Measurements from ENCODE around the gene ASB4. TPM values are rescaled to one million over a fixed set of nuclear protein-coding genes. Genes with fewer than 3 reads are reported as not detected.

ASB4 gene
- total RNA-seq = 1 to 10 TPM in 1 of 4 donors, under 1 TPM in 1, not detected in 2; 0.34 to 1.5 TPM

- Histone ChIP-seq H3K27me3 (no peaks in the 10 kb centered on the region), H3K9me3 (no peaks in the 10 kb centered on the region), H3K4me3 (no peak within 1 kb of the TSS), H3K27ac (no peak within 1 kb of the TSS), H3K4me1 (no peaks in the 10 kb centered on the region), H3K36me3 (no peaks in the 10 kb centered on the region)
- DNase-seq = no peak
- TF ChIP-seq CTCF (IDR thresholded peaks at IDR 0.05) (no peak), POLR2A (IDR thresholded peaks at IDR 0.05) (no peak)
- intact Hi-C loops (cut with DNase I; ENCODE audit: low total_unique reads) = no loop called here
Observed at GRCh38 chr7:95485391-95486123, at the start of gene ASB4. ASB4 (plus strand) TSS chr7:95485943; CDS start chr7:95485972, 29 bp downstream.

DNA sequence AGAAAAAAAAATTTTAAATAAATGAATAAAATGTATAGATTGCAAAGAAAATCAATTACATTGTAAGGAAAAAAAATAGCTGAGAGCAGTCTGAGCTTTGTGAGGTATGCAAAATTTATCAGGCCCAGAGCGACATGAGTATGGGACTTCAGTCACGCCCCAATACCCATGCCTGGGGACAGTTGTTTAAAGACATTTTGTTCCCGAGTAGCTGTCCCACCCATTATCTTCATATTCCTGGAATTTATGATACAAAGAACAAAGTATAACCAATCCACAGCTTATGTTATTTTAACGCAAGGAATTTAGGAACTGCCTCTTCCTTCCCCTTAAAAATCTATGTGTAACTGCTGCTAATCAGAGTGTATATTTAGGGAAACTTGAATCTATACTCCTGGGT lies 49.3 kb upstream of the ASB4 start:
- H3K36me3 ChIP-seq = no peaks in the 10 kb centered on the region
- intact Hi-C loops (cut with DNase I; ENCODE audit: low total_unique reads) = no loop called here
- no peaks in the 10 kb centered on the region for H3K27me3 ChIP-seq
- no peaks in the 10 kb centered on the region for H3K4me1 ChIP-seq
- TF ChIP-seq POLR2A (IDR thresholded peaks at IDR 0.05) (no peak), CTCF (IDR thresholded peaks at IDR 0.05) (no peak)
- no peak overlapping the region for H3K27ac ChIP-seq
- no peaks in the 10 kb centered on the region for H3K9me3 ChIP-seq
- no peak for DNase-seq
- no peak overlapping the region for H3K4me3 ChIP-seq

GRCh38 chr7:95440394-95441038 lies 45.2 kb upstream of the ASB4 start:
- no peak for DNase-seq
- TF ChIP-seq POLR2A (IDR thresholded peaks at IDR 0.05) (no peak), CTCF (IDR thresholded peaks at IDR 0.05) (no peak)
- Histone ChIP-seq H3K4me3 (no peak overlapping the region), H3K9me3 (no peaks in the 10 kb centered on the region), H3K27me3 (no peaks in the 10 kb centered on the region), H3K27ac (no peak overlapping the region), H3K4me1 (no peaks in the 10 kb centered on the region), H3K36me3 (no peaks in the 10 kb centered on the region)
- intact Hi-C loops (cut with DNase I; ENCODE audit: low total_unique reads) = no loop called here

DNA sequence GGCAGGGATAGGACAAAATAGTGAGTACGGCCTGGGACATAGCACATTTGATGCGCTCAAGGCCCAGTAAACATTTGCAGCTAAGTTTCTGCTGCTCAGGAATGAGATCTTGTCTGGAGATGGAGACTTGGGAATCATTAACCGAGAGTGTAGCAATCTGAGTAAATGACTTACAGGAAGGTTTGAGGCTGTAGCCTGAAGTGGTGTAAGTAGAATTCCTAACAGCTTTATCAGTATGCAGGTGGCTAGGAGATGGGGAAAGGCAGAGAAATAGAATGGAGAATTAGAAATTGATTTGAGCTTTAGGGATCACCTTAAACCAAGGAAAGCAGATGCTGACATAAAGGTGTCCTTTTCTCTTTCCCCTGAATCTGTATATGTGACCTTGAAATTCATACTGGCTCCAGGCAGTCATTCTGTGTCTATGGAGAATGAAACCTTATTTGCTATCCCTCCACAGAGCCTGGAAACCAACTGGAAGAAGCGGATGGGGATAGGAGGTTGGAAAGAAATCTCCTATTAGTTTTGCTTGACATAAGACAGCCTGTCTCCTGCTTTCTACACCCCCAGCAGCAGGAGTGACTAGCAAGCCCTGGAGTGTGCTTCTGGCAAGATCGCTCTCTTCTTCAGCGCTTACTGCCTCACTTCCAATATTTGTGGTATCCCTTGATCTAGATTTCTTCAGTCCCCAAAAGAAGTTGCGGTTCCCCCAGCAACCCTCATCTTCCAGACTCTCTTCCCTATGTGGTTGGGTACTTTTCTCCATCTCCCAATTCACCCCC lies 44.5 kb upstream of the ASB4 start:
- TF ChIP-seq POLR2A (IDR thresholded peaks at IDR 0.05) (no peak), CTCF (IDR thresholded peaks at IDR 0.05) (no peak)
- DNase-seq = no peak
- Histone ChIP-seq H3K4me3 (no peak overlapping the region), H3K27me3 (no peaks in the 10 kb centered on the region), H3K9me3 (no peaks in the 10 kb centered on the region), H3K36me3 (no peaks in the 10 kb centered on the region), H3K4me1 (no peaks in the 10 kb centered on the region), H3K27ac (no peak overlapping the region)
- intact Hi-C loops (cut with DNase I; ENCODE audit: low total_unique reads) = no loop called here

- intact Hi-C loops (cut with DNase I; ENCODE audit: low total_unique reads) = no loop called here
- DNase-seq = no peak
Observed at GRCh38 chr7:95444796-95445195, 40.9 kb upstream of the ASB4 start.

More at GRCh38 chr7:95444796-95445195, 40.9 kb upstream of the ASB4 start:
- Histone ChIP-seq H3K4me1 (no peaks in the 10 kb centered on the region), H3K27me3 (no peaks in the 10 kb centered on the region), H3K4me3 (no peak overlapping the region), H3K27ac (no peak overlapping the region), H3K9me3 (no peaks in the 10 kb centered on the region), H3K36me3 (no peaks in the 10 kb centered on the region)
- no peak for TF ChIP-seq POLR2A (IDR thresholded peaks at IDR 0.05)
- no peak for TF ChIP-seq CTCF (IDR thresholded peaks at IDR 0.05)

Measured in uterus (tissue), 4 donors.